T-helper 1 cell treated with Interleukin-12 subunit alpha and Interleukin-12 subunit beta and Interleukin-4 antibody, amounts not matched to agents 30 μg/mL and 1 μg/mL, for 36 hours (primary cell): ENCODE data around the gene TBRG4.
A peak's percentile ranks its signal among the peaks of the same experiment; 100 is the strongest.

Experiments
- H3K27ac Mint-ChIP-seq: one replicate; pipeline ENCODE4 v1.8.0; 2021; ENCODE audit warnings: mild to moderate bottlenecking, mixed read lengths
- H3K27me3 Mint-ChIP-seq: one replicate; pipeline ENCODE4 v1.8.0; 2021; ENCODE audit warnings: low read depth, mixed read lengths
- H3K36me3 Mint-ChIP-seq: one replicate; pipeline ENCODE4 v1.8.0; 2021; ENCODE audit warnings: low read depth, mixed read lengths
- H3K4me1 Mint-ChIP-seq: one replicate; pipeline ENCODE4 v1.8.0; 2021; ENCODE audit warnings: low read depth, mixed read lengths
- H3K4me3 Mint-ChIP-seq: one replicate; pipeline ENCODE4 v1.8.0; 2021; ENCODE audit warnings: mild to moderate bottlenecking, moderate library complexity, mixed read lengths
- H3K9me3 Mint-ChIP-seq: one replicate; pipeline ENCODE4 v1.8.0; 2021; ENCODE audit warnings: mixed read lengths

The TBRG4 gene

GRCh38 chr7:45082031-45082830 is 29.3 kb downstream of the TBRG4 start:
- H3K36me3 Mint-ChIP-seq, result peaks cover 3% of the 10 kb centered on the region
- H3K9me3 Mint-ChIP-seq, result no peaks in the 10 kb centered on the region
- H3K27me3 Mint-ChIP-seq, result no peaks in the 10 kb centered on the region
- H3K27ac Mint-ChIP-seq, result no peak overlapping the region
- peaks cover 1% of the 10 kb centered on the region for H3K4me1 Mint-ChIP-seq
- H3K4me3 Mint-ChIP-seq, result no peak overlapping the region

DNA sequence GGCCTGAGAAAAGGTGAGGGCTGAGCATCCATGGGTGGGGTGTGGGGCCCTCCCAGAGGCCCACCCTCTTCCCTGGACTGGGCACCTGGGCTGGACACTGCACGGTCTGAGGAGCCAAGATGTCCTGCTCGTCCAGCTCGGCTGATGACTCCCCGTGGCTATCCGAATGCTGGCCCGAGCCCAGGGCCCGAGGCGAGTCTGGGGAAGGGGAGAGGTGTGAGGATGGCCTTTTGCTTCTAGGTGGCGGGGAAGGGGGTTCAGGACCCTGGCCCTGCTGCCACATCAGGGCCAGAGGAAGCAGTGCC is 29.9 kb downstream of the TBRG4 start:
- Mint-ChIP-seq H3K9me3 (no peaks in the 10 kb centered on the region), H3K4me1 (peaks cover 3% of the 10 kb centered on the region), H3K4me3 (no peak overlapping the region), H3K27me3 (no peaks in the 10 kb centered on the region), H3K36me3 (peaks cover 6% of the 10 kb centered on the region), H3K27ac (no peak overlapping the region)

DNA sequence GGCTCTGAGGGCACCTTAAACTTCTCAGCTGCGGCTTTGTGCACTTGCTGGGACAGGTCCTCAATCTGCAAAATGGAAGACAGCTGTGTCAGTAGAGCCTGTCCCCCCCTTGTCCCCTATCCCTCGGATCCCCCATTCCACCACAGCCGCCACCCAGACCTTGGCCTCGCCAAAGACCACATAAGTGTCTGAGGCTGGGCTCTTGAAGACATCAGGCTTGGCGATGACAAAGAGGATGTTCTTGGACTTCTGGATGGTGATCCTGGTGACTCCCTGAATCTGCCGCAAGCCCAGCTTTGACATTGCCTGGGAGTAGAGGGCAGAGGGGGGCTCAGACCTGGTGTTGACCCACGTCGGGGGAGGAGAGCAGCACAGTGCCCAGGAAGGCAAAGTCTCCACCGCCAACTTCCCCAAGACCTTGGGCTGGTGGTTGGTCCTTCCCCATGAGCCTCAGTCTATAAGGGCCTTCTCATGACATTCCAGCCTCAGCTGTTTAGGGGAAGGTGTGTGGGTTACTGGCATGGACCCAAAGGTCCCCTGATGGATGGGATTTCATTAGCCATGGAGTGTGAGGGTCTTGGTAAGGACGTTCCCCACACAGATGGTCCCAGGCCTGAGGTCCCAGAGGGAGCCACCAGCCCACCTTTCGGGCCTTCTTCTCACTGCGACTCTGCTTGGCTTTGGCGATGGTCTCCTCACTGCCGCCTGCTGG is 30.4 kb downstream of the TBRG4 start:
- Mint-ChIP-seq H3K4me3 (no peak overlapping the region), H3K27ac (no peak overlapping the region), H3K36me3 (peaks cover 6% of the 10 kb centered on the region), H3K4me1 (peaks cover 3% of the 10 kb centered on the region), H3K9me3 (no peaks in the 10 kb centered on the region), H3K27me3 (no peaks in the 10 kb centered on the region)

GRCh38 chr7:45080265-45080957 is 31.1 kb downstream of the TBRG4 start:
- peak overlapping the region; percentile 17 for H3K27ac Mint-ChIP-seq
- H3K36me3 Mint-ChIP-seq, result peaks cover 10% of the 10 kb centered on the region
- no peak overlapping the region for H3K4me3 Mint-ChIP-seq
- peaks cover 3% of the 10 kb centered on the region for H3K4me1 Mint-ChIP-seq
- H3K9me3 Mint-ChIP-seq, result no peaks in the 10 kb centered on the region
- H3K27me3 Mint-ChIP-seq, result no peaks in the 10 kb centered on the region

DNA sequence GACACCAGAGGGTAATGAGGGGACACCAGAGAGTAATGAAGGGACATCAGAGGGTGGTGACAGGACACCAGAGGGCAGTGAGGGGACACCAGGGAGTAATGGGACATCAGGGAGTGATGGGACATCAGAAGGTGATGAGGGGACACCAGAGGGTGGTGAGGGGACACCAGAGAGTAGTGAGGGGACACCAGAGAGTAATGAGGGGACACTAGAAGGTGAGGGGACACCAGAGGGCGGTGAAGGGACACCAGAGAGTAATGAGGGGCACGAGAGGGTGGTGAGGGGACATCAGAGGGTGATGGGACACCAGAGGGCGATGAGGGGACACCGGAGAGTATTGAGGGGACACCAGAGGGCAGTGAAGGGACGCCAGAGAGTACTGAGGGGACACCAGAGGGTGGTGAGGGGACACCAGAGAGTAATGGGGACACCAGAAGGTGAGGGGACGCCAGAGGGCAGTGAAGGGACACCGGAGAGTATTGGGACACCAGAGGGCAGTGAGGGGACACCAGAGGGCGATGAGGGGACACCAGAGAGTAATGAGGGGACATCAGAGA is 33.3 kb downstream of the TBRG4 start:
- H3K4me1 Mint-ChIP-seq, result peaks cover 3% of the 10 kb centered on the region
- H3K27ac Mint-ChIP-seq, result no peak overlapping the region
- no peaks in the 10 kb centered on the region for H3K9me3 Mint-ChIP-seq
- H3K27me3 Mint-ChIP-seq, result no peaks in the 10 kb centered on the region
- peaks cover 26% of the 10 kb centered on the region for H3K36me3 Mint-ChIP-seq
- H3K4me3 Mint-ChIP-seq, result no peak overlapping the region

DNA sequence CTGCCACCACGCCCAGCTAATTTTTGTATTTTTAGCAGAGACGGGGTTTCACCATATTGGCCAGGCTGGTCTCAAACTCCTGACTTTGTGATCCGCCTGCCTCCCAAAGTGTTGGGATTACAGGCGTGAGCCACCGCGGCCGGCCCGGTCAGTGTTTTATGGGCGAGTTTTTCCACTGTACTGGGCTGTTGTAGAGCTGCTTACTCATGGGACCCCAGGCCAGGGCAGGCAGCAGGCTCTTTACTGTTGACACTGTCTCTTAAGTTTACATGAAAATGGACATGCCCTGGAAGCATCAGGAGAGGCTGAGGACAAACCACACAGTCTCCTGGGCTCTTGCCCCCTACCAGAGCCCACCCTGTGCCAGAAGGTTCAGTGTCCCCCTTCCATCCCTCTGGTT is 33.9 kb downstream of the TBRG4 start:
- H3K9me3 Mint-ChIP-seq, result no peaks in the 10 kb centered on the region
- H3K4me1 Mint-ChIP-seq, result peaks cover 4% of the 10 kb centered on the region
- H3K36me3 Mint-ChIP-seq, result peaks cover 31% of the 10 kb centered on the region
- no peak overlapping the region for H3K4me3 Mint-ChIP-seq
- H3K27me3 Mint-ChIP-seq, result no peaks in the 10 kb centered on the region
- H3K27ac Mint-ChIP-seq, result no peak overlapping the region

DNA sequence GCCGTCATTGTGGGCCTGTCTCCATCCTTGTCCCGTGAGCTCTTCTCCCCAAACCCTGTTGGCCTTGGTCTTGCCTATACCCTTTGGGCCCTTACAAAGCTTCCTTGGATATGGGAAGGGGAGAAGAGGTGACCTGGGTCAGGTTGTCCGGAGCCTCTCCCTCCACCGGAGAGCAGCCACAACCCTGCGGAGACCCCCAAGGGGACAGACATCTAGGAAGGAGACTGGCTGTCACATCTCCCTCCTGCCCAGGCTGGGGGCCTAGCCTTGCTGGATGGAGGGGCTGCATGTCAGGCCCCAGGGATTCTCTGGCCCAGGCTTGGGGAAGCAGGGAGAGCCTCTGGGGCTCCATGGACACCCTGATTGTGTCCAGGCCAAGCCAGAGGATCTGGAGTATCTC is 34.6 kb downstream of the TBRG4 start:
- Mint-ChIP-seq H3K4me3 (no peak overlapping the region), H3K27ac (no peak overlapping the region), H3K9me3 (no peaks in the 10 kb centered on the region)

DNA sequence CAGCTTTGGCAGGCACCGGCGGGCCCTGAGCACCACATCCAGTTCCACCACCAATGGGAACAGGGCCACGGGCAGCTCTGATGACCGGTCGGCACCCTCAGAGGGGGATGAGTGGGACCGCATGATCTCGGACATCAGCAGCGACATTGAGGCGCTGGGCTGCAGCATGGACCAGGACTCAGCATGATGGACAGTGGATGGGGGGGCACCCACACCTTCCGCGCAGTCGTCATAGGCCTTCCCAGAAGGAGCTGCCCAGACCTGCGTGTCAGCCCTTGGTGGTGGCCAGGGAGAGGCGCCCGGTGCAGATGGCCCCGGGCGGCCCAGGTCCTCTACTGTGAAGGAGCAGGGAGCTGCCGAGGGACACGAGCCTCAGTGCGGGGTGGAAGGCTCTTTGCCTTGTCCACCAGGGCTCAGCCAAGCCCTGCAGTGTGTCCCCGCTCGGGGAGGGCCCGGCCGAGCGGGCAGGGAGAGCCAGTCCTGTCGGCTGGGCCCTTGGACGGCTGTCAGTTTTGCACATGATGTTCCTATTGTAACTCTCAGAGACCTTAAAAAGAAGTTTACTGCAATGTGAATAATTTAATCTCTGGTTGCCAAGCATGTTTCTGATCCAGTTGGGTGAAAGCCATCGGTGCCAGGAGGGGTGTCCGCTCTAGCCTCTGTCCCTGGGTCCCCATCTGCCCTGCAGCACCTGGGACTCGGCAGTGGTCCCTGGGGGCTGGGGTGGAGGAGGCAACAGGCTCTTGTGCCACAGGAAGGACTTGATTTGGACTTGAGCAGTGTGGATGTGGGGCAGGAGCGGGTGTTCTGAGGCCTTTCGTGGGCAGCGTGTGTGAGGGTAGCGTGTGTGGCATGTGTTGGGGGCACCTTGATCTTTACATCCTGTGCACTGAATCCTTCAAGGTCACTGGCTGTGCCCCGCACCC is 35.4 kb downstream of the TBRG4 start:
- H3K27me3 Mint-ChIP-seq, result no peaks in the 10 kb centered on the region
- H3K9me3 Mint-ChIP-seq, result no peaks in the 10 kb centered on the region
- no peak overlapping the region for H3K4me3 Mint-ChIP-seq
- peaks cover 10% of the 10 kb centered on the region for H3K4me1 Mint-ChIP-seq
- peaks cover 39% of the 10 kb centered on the region for H3K36me3 Mint-ChIP-seq
- H3K27ac Mint-ChIP-seq, result no peak overlapping the region

More for the DNA sequence above, 34.6 kb downstream of the TBRG4 start:
- H3K27me3 Mint-ChIP-seq, result no peaks in the 10 kb centered on the region
- H3K36me3 Mint-ChIP-seq, result peaks cover 34% of the 10 kb centered on the region
- H3K4me1 Mint-ChIP-seq, result peaks cover 6% of the 10 kb centered on the region

DNA sequence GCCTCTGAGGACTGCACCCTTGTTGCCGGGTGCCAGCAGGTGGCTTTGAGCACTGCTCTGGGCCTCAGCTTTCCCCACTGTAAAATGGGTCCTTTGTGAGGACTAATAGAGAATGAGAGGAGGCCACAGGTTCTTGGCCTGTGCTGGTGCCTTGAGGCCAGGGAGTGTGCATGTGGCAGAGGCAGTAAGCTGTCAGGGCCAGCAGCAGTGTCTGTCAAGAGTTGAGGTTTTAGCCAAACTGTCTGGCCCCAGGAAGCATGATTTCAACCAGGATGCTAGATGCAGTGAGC is 36.2 kb downstream of the TBRG4 start:
- H3K27me3 Mint-ChIP-seq, result no peaks in the 10 kb centered on the region
- peaks cover 41% of the 10 kb centered on the region for H3K36me3 Mint-ChIP-seq
- H3K4me3 Mint-ChIP-seq, result no peak overlapping the region
- H3K9me3 Mint-ChIP-seq, result no peaks in the 10 kb centered on the region
- peaks cover 10% of the 10 kb centered on the region for H3K4me1 Mint-ChIP-seq
- no peak overlapping the region for H3K27ac Mint-ChIP-seq

GRCh38 chr7:45074528-45075354 is 36.8 kb downstream of the TBRG4 start:
- peaks cover 41% of the 10 kb centered on the region for H3K36me3 Mint-ChIP-seq
- H3K27me3 Mint-ChIP-seq, result no peaks in the 10 kb centered on the region
- no peaks in the 10 kb centered on the region for H3K9me3 Mint-ChIP-seq
- H3K4me3 Mint-ChIP-seq, result no peak overlapping the region
- H3K27ac Mint-ChIP-seq, result no peak overlapping the region
- peaks cover 8% of the 10 kb centered on the region for H3K4me1 Mint-ChIP-seq

GRCh38 chr7:45073786-45074527 is 37.5 kb downstream of the TBRG4 start:
- Mint-ChIP-seq H3K4me3 (no peak overlapping the region), H3K9me3 (no peaks in the 10 kb centered on the region), H3K27me3 (no peaks in the 10 kb centered on the region), H3K4me1 (peaks cover 8% of the 10 kb centered on the region), H3K36me3 (peaks cover 45% of the 10 kb centered on the region), H3K27ac (no peak overlapping the region)

- Mint-ChIP-seq H3K4me3 (no peak overlapping the region), H3K27me3 (no peaks in the 10 kb centered on the region), H3K4me1 (peaks cover 11% of the 10 kb centered on the region), H3K27ac (no peak overlapping the region), H3K9me3 (no peaks in the 10 kb centered on the region), H3K36me3 (peaks cover 48% of the 10 kb centered on the region)
These were observed 38.3 kb downstream of the TBRG4 start for GRCh38 chr7:45073031-45073785.
